GM23338 (cell line): ENCODE results near the gene APOBR.
"Not testable (repeated sequence)": the region's sequence is repeated elsewhere in the genome, so short reads cannot be mapped to it uniquely, and the experiment has no call there.

ENCODE experiments used
- CREB1 ChIP-seq: fragments of 250-450 bp; sonication (Bioruptor Pico); IDR thresholded peaks from 2 replicates; pipeline ENCODE4 v1.5.0; 2020; ENCODE audit warnings: low read depth, mild to moderate bottlenecking, moderate library complexity
- CTCF ChIP-seq, 2 experiments: fragments of 200-600 bp in 1 of 2; sonication (generic) in 1 of 2; conservative IDR thresholded peaks; 2 replicates each; pipeline versions ENCODE4 v1.5.1 to v1.6.1; 2016 to 2017; ENCODE audit warnings: antibody characterized with exemption in 2 of 2, low read depth in 2 of 2, mild to moderate bottlenecking in 2 of 2, moderate library complexity in 1 of 2
- ETS1 ChIP-seq: IDR thresholded peaks from 2 replicates; pipeline ENCODE4 v1.6.1; 2016; ENCODE audit warnings: antibody characterized with exemption
- EZH2 ChIP-seq: fragments of 200-600 bp; sonication (generic); IDR thresholded peaks from one replicate; pipeline ENCODE4 v1.8.0; 2017; ENCODE audit warnings: antibody characterized with exemption, mild to moderate bottlenecking, low read depth; ENCODE audit not compliant: unreplicated experiment
- EZH2phosphoT487 ChIP-seq: fragments of 200-600 bp; sonication (generic); IDR thresholded peaks from one replicate; pipeline ENCODE4 v1.8.1; 2018; ENCODE audit warnings: antibody characterized with exemption; ENCODE audit not compliant: unreplicated experiment
- JUNB ChIP-seq: IDR thresholded peaks from one replicate; pipeline ENCODE4 v1.6.1; 2016; ENCODE audit warnings: antibody characterized with exemption; ENCODE audit not compliant: unreplicated experiment
- POLR2AphosphoS5 ChIP-seq: IDR thresholded peaks from 2 replicates; pipeline ENCODE4 v1.6.1; 2016; ENCODE audit warnings: antibody characterized with exemption, low read depth
- REST ChIP-seq: IDR thresholded peaks from one replicate; pipeline ENCODE4 v1.6.1; 2018; ENCODE audit warnings: antibody characterized with exemption; ENCODE audit not compliant: unreplicated experiment
- STAT1 ChIP-seq: IDR thresholded peaks from one replicate; pipeline ENCODE4 v1.6.1; 2016; ENCODE audit warnings: antibody characterized with exemption; ENCODE audit not compliant: unreplicated experiment

- not testable (repeated sequence) for TF ChIP-seq CTCF (conservative IDR thresholded peaks at IDR 0.05; ENCODE audit: low read depth in 2 of 2); EZH2phosphoT487; POLR2AphosphoS5; JUNB; EZH2; ETS1; REST; CREB1 (CRISPR knock-in tag); STAT1
These were observed 32.8 kb downstream of the APOBR start for GRCh38 chr16:28527100-28527785.
